ENCODE results near the gene FUT8. TPM values are rescaled to one million over a fixed set of nuclear protein-coding genes. Genes with fewer than 3 reads are reported as not detected.

The FUT8 gene
- total RNA-seq, 1 donor from 2014 or later = 44.3 TPM

DNA sequence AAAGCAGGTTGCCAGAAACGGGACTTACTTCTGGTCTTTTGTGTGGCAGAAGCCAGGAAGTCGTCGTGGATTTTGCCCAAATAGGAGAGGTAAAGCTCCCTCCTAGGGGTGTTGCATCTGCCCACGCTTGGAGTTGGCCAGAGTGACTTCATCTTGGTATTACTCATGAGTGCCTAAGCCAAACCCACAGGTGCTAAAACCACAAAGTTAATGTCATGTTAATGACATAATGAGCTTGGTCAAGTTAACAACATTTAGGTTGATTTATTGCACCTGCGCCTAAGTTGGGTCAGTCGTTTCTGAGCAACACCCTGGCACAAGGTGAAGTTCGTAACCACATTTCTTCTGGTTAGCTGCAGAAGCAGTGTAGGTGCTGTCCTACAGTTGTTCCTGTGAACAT lies 225.2 kb downstream of the FUT8 start:
- Histone ChIP-seq H3K4me3 (ENCODE audit: low read depth, low read length) (no peak overlapping the region), H3K27me3 (ENCODE audit: control insufficient read depth, insufficient read depth, low read length) (no peaks in the 10 kb centered on the region), H3K36me3 (ENCODE audit: control insufficient read depth, insufficient read depth, low read length) (no peaks in the 10 kb centered on the region)
- TF ChIP-seq, protein P1, sequence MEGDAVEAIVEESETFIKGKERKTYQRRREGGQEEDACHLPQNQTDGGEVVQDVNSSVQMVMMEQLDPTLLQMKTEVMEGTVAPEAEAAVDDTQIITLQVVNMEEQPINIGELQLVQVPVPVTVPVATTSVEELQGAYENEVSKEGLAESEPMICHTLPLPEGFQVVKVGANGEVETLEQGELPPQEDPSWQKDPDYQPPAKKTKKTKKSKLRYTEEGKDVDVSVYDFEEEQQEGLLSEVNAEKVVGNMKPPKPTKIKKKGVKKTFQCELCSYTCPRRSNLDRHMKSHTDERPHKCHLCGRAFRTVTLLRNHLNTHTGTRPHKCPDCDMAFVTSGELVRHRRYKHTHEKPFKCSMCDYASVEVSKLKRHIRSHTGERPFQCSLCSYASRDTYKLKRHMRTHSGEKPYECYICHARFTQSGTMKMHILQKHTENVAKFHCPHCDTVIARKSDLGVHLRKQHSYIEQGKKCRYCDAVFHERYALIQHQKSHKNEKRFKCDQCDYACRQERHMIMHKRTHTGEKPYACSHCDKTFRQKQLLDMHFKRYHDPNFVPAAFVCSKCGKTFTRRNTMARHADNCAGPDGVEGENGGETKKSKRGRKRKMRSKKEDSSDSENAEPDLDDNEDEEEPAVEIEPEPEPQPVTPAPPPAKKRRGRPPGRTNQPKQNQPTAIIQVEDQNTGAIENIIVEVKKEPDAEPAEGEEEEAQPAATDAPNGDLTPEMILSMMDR (IDR thresholded peaks at IDR 0.05; ENCODE audit: insufficient read depth, low read length, poor library complexity, severe bottlenecking) = no peak
- DNase-seq (ENCODE audit: low read depth) = peak; percentile 62

DNA sequence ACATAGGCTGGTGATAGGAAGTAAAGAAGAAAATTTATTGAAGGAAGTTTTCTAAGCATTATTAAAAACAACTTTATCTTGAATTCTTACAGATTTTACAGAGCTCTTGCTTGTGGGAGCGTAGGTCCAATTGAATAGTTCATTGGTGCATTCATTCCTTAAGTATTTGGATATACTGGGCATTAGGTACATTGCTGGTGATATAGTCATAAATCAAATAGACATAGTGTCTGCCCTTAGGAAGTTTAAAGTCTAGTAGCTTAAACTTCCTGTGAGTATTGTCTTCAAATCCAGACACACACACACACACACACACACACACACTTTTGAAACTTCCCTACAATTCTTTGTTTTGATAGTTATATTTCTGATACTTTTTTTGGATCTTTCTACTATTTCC lies 226.7 kb downstream of the FUT8 start:
- no peak for DNase-seq (ENCODE audit: low read depth)
- H3K4me3 ChIP-seq (ENCODE audit: low read depth, low read length) = no peak overlapping the region

DNA sequence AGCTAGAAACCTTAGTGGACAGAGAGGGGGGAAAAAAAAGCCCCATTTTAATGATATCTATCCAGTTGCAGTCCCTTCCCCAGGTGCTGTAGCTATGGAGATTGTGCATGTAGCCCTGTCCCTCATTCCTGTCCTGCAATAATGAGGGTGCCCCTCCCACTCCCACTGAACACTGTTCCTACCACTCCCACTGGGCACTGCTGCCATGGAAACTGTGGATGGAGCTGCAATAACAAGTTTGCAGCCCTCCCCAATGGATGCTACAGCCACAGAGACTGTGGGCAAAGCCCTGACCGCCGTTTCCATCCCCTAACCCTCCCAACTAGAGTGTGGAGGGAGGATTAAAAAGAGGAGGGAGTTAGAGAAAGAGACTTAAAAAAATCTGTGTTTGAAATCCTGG lies 238.3 kb downstream of the FUT8 start:
- DNase-seq (ENCODE audit: low read depth) = no peak
- H3K36me3 ChIP-seq (ENCODE audit: control insufficient read depth, insufficient read depth, low read length) = no peaks in the 10 kb centered on the region
- H3K4me3 ChIP-seq (ENCODE audit: low read depth, low read length) = no peak overlapping the region
- H3K27me3 ChIP-seq (ENCODE audit: control insufficient read depth, insufficient read depth, low read length) = no peaks in the 10 kb centered on the region
- TF ChIP-seq, protein P1 (IDR thresholded peaks at IDR 0.05; ENCODE audit: insufficient read depth, low read length, poor library complexity, severe bottlenecking) = no peak

More for the DNA sequence above, 226.7 kb downstream of the FUT8 start:
- H3K27me3 ChIP-seq (ENCODE audit: control insufficient read depth, insufficient read depth, low read length) = no peaks in the 10 kb centered on the region
- no peaks in the 10 kb centered on the region for H3K36me3 ChIP-seq (ENCODE audit: control insufficient read depth, insufficient read depth, low read length)
- TF ChIP-seq, protein P1 (IDR thresholded peaks at IDR 0.05; ENCODE audit: insufficient read depth, low read length, poor library complexity, severe bottlenecking) = no peak

DNA sequence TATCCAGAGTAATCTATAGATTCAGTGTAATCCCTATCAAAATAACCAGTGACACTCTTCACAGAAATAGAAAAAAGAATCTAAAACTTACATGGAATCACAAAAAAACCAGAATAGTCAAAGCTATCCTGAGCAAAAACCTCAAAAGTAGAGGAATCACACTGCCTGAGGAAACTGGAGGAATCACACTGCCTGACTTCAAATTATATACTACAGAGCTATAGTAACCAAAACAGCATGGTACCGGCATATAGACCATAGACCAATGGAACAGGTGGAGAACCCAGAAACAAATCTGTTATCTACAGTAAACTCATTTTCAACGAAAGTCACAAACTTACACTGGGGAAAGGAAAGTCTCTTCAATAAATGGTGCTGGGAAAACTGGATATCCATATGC lies 244.0 kb downstream of the FUT8 start:
- TF ChIP-seq, protein P1 (IDR thresholded peaks at IDR 0.05; ENCODE audit: insufficient read depth, low read length, poor library complexity, severe bottlenecking) = no peak
- Histone ChIP-seq H3K36me3 (ENCODE audit: control insufficient read depth, insufficient read depth, low read length) (no peaks in the 10 kb centered on the region), H3K27me3 (ENCODE audit: control insufficient read depth, insufficient read depth, low read length) (no peaks in the 10 kb centered on the region), H3K4me3 (ENCODE audit: low read depth, low read length) (no peak overlapping the region)
- DNase-seq (ENCODE audit: low read depth) = no peak

DNA sequence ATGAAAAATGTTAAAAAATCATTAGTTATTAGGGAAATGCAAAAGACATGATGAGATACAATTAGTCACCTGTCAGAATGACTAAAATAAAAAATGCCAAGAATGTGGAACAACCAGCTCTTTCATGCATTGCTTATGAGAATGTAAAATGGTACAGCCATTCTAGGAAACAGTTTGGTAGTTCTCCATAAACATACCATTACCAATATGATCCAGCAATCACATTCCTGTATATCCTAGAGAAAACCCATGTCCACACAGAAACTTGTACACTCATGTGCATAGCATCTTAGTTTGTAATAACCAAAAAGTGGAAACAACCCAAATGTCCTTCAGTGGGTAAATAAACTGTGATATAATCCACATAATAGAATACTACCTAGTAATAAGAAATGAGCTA lies 245.7 kb downstream of the FUT8 start:
- H3K36me3 ChIP-seq (ENCODE audit: control insufficient read depth, insufficient read depth, low read length) = no peaks in the 10 kb centered on the region
- H3K4me3 ChIP-seq (ENCODE audit: low read depth, low read length) = no peak overlapping the region
- TF ChIP-seq, protein P1 (IDR thresholded peaks at IDR 0.05; ENCODE audit: insufficient read depth, low read length, poor library complexity, severe bottlenecking) = no peak
- H3K27me3 ChIP-seq (ENCODE audit: control insufficient read depth, insufficient read depth, low read length) = no peaks in the 10 kb centered on the region
- no peak for DNase-seq (ENCODE audit: low read depth)

DNA sequence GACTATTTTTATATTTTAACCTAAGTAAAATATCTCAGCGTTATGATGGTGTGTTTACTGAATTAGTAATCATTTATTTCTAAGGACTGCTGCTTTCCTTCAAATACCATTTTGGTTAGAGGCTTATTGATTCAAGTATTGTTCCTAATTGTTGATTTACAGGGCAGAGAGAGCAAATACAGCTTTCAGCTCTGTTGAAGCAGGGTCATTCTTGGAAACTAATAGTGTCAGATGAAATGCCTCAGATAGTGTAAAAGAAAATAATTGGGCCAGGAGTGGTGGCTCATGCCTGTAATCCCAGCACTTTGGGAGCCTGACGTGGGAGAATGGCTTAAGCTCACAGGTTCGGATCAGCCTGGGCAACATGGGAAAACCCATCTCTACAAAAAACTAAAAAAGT lies 249.3 kb downstream of the FUT8 start:
- H3K36me3 ChIP-seq (ENCODE audit: control insufficient read depth, insufficient read depth, low read length) = no peaks in the 10 kb centered on the region
- no peak for DNase-seq (ENCODE audit: low read depth)
- no peaks in the 10 kb centered on the region for H3K27me3 ChIP-seq (ENCODE audit: control insufficient read depth, insufficient read depth, low read length)
- TF ChIP-seq, protein P1 (IDR thresholded peaks at IDR 0.05; ENCODE audit: insufficient read depth, low read length, poor library complexity, severe bottlenecking) = no peak
- no peak overlapping the region for H3K4me3 ChIP-seq (ENCODE audit: low read depth, low read length)
